ENCODE results near the gene EPRS1.
"Not testable (repeated sequence)": the region's sequence is repeated elsewhere in the genome, so short reads cannot be mapped to it uniquely, and the experiment has no call there.

The EPRS1 gene

GRCh38 chr1:220038640-220039039, 7.7 kb downstream of the EPRS1 start:
- H3K36me3 ChIP-seq (ENCODE audit: control insufficient read depth in 2 of 2, insufficient read depth in 1 of 2, low read length in 2 of 2) = peaks cover 17 to 34% of the 10 kb centered on the region in 2 experiments; a peak in 2 of 3 replicates
- ChIA-PET CTCF (interaction anchor here (0.7 to 1.4 kb wide), 4 partner anchors 48 to 107 kb away, joined by 3 to 7 read pairs (median 3); no protein-coding TSS in a partner anchor), POLR2A (no interaction called here)
- no peaks in the 10 kb centered on the region for H3K9me3 ChIP-seq (ENCODE audit: control insufficient read depth, insufficient read depth, low read depth, low read length)
- H3K4me1 ChIP-seq (ENCODE audit: control insufficient read depth, insufficient read depth, low read length) = no peaks in the 10 kb centered on the region
- H3K4me3 ChIP-seq (ENCODE audit: low read depth, low read length) = no peak overlapping the region
- no peak overlapping the region for H3K27ac ChIP-seq (ENCODE audit: extremely low read depth, low read depth, low read length)
- TF ChIP-seq ZNF175 (tag by site-specific recombination; IDR thresholded peaks at IDR 0.05) (no peak), OSR2 (tag by site-specific recombination; IDR thresholded peaks at IDR 0.05) (no peak), ZSCAN5A (tag by site-specific recombination; IDR thresholded peaks at IDR 0.05) (no peak), SP3 (tag by site-specific recombination; IDR thresholded peaks at IDR 0.05) (no peak), TRIM28 (IDR thresholded peaks at IDR 0.05; ENCODE audit: borderline replicate concordance, low read length) (no peak), ZNF426 (tag by site-specific recombination; IDR thresholded peaks at IDR 0.05) (no peak), ZNF274 (IDR thresholded peaks at IDR 0.05; ENCODE audit: low read length) (no peak), ZNF274 (tag by site-specific recombination; IDR thresholded peaks at IDR 0.05; ENCODE audit: borderline replicate concordance) (no peak), AEBP2 (tag by site-specific recombination; IDR thresholded peaks at IDR 0.05; ENCODE audit: borderline replicate concordance) (no peak), ZNF184 (tag by site-specific recombination; IDR thresholded peaks at IDR 0.05) (no peak)

GRCh38 chr1:220037810-220038209, 8.5 kb downstream of the EPRS1 start:
- peaks cover 20 to 40% of the 10 kb centered on the region in 2 experiments; a peak in 2 of 3 replicates for H3K36me3 ChIP-seq (ENCODE audit: control insufficient read depth in 2 of 2, insufficient read depth in 1 of 2, low read length in 2 of 2)

GRCh38 chr1:220032911-220033310, 13.4 kb downstream of the EPRS1 start:
- no peaks in the 10 kb centered on the region for H3K4me1 ChIP-seq (ENCODE audit: control insufficient read depth, insufficient read depth, low read length)
- CTCF ChIA-PET = no interaction called here
- peaks cover 36 to 47% of the 10 kb centered on the region in 2 experiments for H3K36me3 ChIP-seq (ENCODE audit: control insufficient read depth in 2 of 2, insufficient read depth in 1 of 2, low read length in 2 of 2)
- H3K4me3 ChIP-seq (ENCODE audit: low read depth, low read length) = no peak overlapping the region
- POLR2A ChIA-PET = interaction anchor here (1.0 kb wide), 1 partner anchor 57 kb away, joined by 3 read pairs; the partner anchor contains the start of gene BPNT1
- no peak overlapping the region for H3K27ac ChIP-seq (ENCODE audit: extremely low read depth, low read depth, low read length)
- no peaks in the 10 kb centered on the region for H3K9me3 ChIP-seq (ENCODE audit: control insufficient read depth, insufficient read depth, low read depth, low read length)
- TF ChIP-seq ZNF623 (tag by site-specific recombination; IDR thresholded peaks at IDR 0.05) (no peak), ZNF747 (tag by site-specific recombination; IDR thresholded peaks at IDR 0.05) (no peak), HOXA7 (CRISPR knock-in tag; IDR thresholded peaks at IDR 0.05; ENCODE audit: borderline replicate concordance) (no peak), GLIS1 (tag by site-specific recombination; IDR thresholded peaks at IDR 0.05) (no peak), TRIM28 (IDR thresholded peaks at IDR 0.05; ENCODE audit: borderline replicate concordance, low read length) (no peak), ZNF580 (tag by site-specific recombination; IDR thresholded peaks at IDR 0.05) (no peak), ZBTB8A (tag by site-specific recombination; IDR thresholded peaks at IDR 0.05) (no peak), ZNF416 (tag by site-specific recombination; IDR thresholded peaks at IDR 0.05) (no peak), ZNF624 (tag by site-specific recombination; IDR thresholded peaks at IDR 0.05) (no peak), ZNF510 (tag by site-specific recombination; IDR thresholded peaks at IDR 0.05; ENCODE audit: insufficient replicate concordance) (no peak), ZNF140 (tag by site-specific recombination; IDR thresholded peaks at IDR 0.05) (no peak), ZNF239 (tag by site-specific recombination; IDR thresholded peaks at IDR 0.05) (no peak), ZNF843 (tag by site-specific recombination; IDR thresholded peaks at IDR 0.05) (no peak), SP3 (tag by site-specific recombination; IDR thresholded peaks at IDR 0.05) (no peak)

More at GRCh38 chr1:220037810-220038209, 8.5 kb downstream of the EPRS1 start:
- ChIA-PET POLR2A (interaction anchor here (0.6 kb wide), 1 partner anchor 75 kb away, joined by 4 read pairs; no protein-coding TSS in a partner anchor), CTCF (interaction anchor here (0.9 to 1.4 kb wide), 2 partner anchors 47 to 86 kb away, joined by 3 to 7 read pairs; no protein-coding TSS in a partner anchor)
- peak; percentile 69 for TF ChIP-seq PRDM1 (tag by site-specific recombination; IDR thresholded peaks at IDR 0.05)
- TF ChIP-seq PRDM6 (tag by site-specific recombination; IDR thresholded peaks at IDR 0.05) = peak; percentile 61; the same call in 1 of the 2 replicates
- H3K9me3 ChIP-seq (ENCODE audit: control insufficient read depth, insufficient read depth, low read depth, low read length); H3K4me1 ChIP-seq (ENCODE audit: control insufficient read depth, insufficient read depth, low read length); H3K27ac ChIP-seq (ENCODE audit: extremely low read depth, low read depth, low read length); H3K4me3 ChIP-seq (ENCODE audit: low read depth, low read length): not testable (repeated sequence)
